Measurements from ENCODE around the gene NUP85.

DNA sequence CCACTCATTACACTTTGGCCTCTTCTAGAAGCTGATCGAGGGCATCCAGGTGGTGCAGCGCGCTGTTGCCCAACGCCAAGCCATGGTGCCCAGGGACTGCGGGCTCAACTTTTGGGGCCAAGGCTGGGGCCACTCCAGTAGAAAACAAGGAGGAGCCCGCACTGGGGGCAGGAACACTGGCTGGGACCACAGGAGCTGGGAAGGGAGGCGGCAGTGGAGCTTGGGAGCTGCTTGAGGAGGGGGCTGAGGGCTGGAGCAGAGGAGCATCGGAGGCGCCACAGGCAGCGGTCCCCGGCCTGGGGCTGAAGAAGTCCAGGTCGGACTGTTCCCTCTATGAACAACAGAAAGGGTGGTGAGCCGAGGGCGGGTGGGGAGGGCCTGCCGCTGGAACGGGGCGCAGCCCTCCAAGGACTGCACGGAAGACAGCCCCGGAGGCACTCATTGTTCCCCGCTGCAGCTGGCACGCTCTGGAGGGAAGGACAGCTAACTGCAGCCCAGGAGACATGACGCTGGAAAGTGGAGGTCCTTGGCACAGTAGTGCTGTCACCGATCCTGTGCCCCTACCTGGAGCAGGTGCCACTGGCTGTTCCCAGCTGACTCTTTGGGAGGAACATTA is 34.4 kb downstream of the NUP85 start:
- no peak for TF ChIP-seq BHLHE40 (IDR thresholded peaks at IDR 0.05; ENCODE audit: low read depth, low read length)
- TF ChIP-seq, protein P1, sequence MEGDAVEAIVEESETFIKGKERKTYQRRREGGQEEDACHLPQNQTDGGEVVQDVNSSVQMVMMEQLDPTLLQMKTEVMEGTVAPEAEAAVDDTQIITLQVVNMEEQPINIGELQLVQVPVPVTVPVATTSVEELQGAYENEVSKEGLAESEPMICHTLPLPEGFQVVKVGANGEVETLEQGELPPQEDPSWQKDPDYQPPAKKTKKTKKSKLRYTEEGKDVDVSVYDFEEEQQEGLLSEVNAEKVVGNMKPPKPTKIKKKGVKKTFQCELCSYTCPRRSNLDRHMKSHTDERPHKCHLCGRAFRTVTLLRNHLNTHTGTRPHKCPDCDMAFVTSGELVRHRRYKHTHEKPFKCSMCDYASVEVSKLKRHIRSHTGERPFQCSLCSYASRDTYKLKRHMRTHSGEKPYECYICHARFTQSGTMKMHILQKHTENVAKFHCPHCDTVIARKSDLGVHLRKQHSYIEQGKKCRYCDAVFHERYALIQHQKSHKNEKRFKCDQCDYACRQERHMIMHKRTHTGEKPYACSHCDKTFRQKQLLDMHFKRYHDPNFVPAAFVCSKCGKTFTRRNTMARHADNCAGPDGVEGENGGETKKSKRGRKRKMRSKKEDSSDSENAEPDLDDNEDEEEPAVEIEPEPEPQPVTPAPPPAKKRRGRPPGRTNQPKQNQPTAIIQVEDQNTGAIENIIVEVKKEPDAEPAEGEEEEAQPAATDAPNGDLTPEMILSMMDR (IDR thresholded peaks at IDR 0.05): no peak
- no peak for TF ChIP-seq HOXB5 (CRISPR knock-in tag; IDR thresholded peaks at IDR 0.05)
- no peak for TF ChIP-seq POLR2A (IDR thresholded peaks at IDR 0.05; ENCODE audit: low read length)
- no peak for TF ChIP-seq RAD21 (conservative IDR thresholded peaks at IDR 0.05 in 1 of 2, IDR thresholded peaks at IDR 0.05 in 1 of 2)
- no peak for TF ChIP-seq POLR2AphosphoS2 (conservative IDR thresholded peaks at IDR 0.05; ENCODE audit: low read length)
- TF ChIP-seq NR3C1 (IDR thresholded peaks at IDR 0.05): no peak
- no peak for TF ChIP-seq CBX2 (IDR thresholded peaks at IDR 0.05; ENCODE audit: borderline replicate concordance, low read depth)
- TF ChIP-seq NFE2L2 (conservative IDR thresholded peaks at IDR 0.05; ENCODE audit: low read length): no peak
- TF ChIP-seq, protein P2, sequence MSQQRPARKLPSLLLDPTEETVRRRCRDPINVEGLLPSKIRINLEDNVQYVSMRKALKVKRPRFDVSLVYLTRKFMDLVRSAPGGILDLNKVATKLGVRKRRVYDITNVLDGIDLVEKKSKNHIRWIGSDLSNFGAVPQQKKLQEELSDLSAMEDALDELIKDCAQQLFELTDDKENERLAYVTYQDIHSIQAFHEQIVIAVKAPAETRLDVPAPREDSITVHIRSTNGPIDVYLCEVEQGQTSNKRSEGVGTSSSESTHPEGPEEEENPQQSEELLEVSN (IDR thresholded peaks at IDR 0.05; ENCODE audit: borderline replicate concordance, low read depth): no peak
- no peak for TF ChIP-seq ZFP36 (IDR thresholded peaks at IDR 0.05; ENCODE audit: borderline replicate concordance, partially characterized antibody)

All from A549 (cell line).